ENCODE measurements around the gene PDGFD.

The PDGFD gene

GRCh38 chr11:104164028-104164520, at the start of gene PDGFD:
PDGFD (minus strand) TSS chr11:104164147.
- Histone ChIP-seq H3K27me3 (ENCODE audit: control insufficient read depth in 1 of 2, insufficient read depth in 2 of 2, low read length in 2 of 2) (peaks cover 3 to 9% of the 10 kb centered on the region in 2 donors), H3K36me3 (ENCODE audit: control insufficient read depth in 2 of 2, insufficient read depth in 2 of 2, low read length in 2 of 2) (no peaks in the 10 kb centered on the region), H3K4me3 (ENCODE audit: low read length in 2 of 2) (peak within 1 kb of the TSS; percentile 46 to 69), H3K4me1 (ENCODE audit: control insufficient read depth, insufficient read depth, low read length) (no peaks in the 10 kb centered on the region), H3K9ac (ENCODE audit: low read length in 2 of 2) (no peak within 1 kb of the TSS), H3K9me3 (ENCODE audit: control insufficient read depth in 2 of 2, low read length in 2 of 2) (no peaks in the 10 kb centered on the region), H3K27ac (ENCODE audit: low read length) (no peak within 1 kb of the TSS)

- Histone ChIP-seq H3K4me1 (ENCODE audit: control insufficient read depth, insufficient read depth, low read length) (no peaks in the 10 kb centered on the region), H3K9ac (ENCODE audit: low read length in 2 of 2) (no peak overlapping the region), H3K9me3 (ENCODE audit: control insufficient read depth in 2 of 2, low read length in 2 of 2) (no peaks in the 10 kb centered on the region), H3K4me3 (ENCODE audit: low read length in 2 of 2) (no peak overlapping the region), H3K27ac (ENCODE audit: low read length) (no peak overlapping the region), H3K27me3 (ENCODE audit: control insufficient read depth in 1 of 2, insufficient read depth in 2 of 2, low read length in 2 of 2) (no peaks in the 10 kb centered on the region), H3K36me3 (ENCODE audit: control insufficient read depth in 2 of 2, insufficient read depth in 2 of 2, low read length in 2 of 2) (no peaks in the 10 kb centered on the region)
These were observed 43.0 kb upstream of the PDGFD start for GRCh38 chr11:104206936-104207335.

GRCh38 chr11:104205838-104206237, 41.9 kb upstream of the PDGFD start:
- no peak overlapping the region for H3K4me3 ChIP-seq (ENCODE audit: low read length in 2 of 2)
- H3K36me3 ChIP-seq (ENCODE audit: control insufficient read depth in 2 of 2, insufficient read depth in 2 of 2, low read length in 2 of 2) = no peaks in the 10 kb centered on the region
- no peaks in the 10 kb centered on the region for H3K4me1 ChIP-seq (ENCODE audit: control insufficient read depth, insufficient read depth, low read length)
- H3K27ac ChIP-seq (ENCODE audit: low read length) = no peak overlapping the region
- no peak overlapping the region for H3K9ac ChIP-seq (ENCODE audit: low read length in 2 of 2)
- H3K27me3 ChIP-seq (ENCODE audit: control insufficient read depth in 1 of 2, insufficient read depth in 2 of 2, low read length in 2 of 2) = no peaks in the 10 kb centered on the region
- H3K9me3 ChIP-seq (ENCODE audit: control insufficient read depth in 2 of 2, low read length in 2 of 2) = no peaks in the 10 kb centered on the region

GRCh38 chr11:104200688-104201087, 36.7 kb upstream of the PDGFD start:
- Histone ChIP-seq H3K9me3 (ENCODE audit: control insufficient read depth in 2 of 2, low read length in 2 of 2) (no peaks in the 10 kb centered on the region), H3K27ac (ENCODE audit: low read length) (no peak overlapping the region), H3K4me1 (ENCODE audit: control insufficient read depth, insufficient read depth, low read length) (no peaks in the 10 kb centered on the region), H3K36me3 (ENCODE audit: control insufficient read depth in 2 of 2, insufficient read depth in 2 of 2, low read length in 2 of 2) (no peaks in the 10 kb centered on the region), H3K27me3 (ENCODE audit: control insufficient read depth in 1 of 2, insufficient read depth in 2 of 2, low read length in 2 of 2) (no peaks in the 10 kb centered on the region), H3K4me3 (ENCODE audit: low read length in 2 of 2) (no peak overlapping the region), H3K9ac (ENCODE audit: low read length in 2 of 2) (no peak overlapping the region)

GRCh38 chr11:104199053-104199452, 35.1 kb upstream of the PDGFD start:
- Histone ChIP-seq H3K27ac (ENCODE audit: low read length) (no peak overlapping the region), H3K9ac (ENCODE audit: low read length in 2 of 2) (no peak overlapping the region), H3K27me3 (ENCODE audit: control insufficient read depth in 1 of 2, insufficient read depth in 2 of 2, low read length in 2 of 2) (no peaks in the 10 kb centered on the region), H3K9me3 (ENCODE audit: control insufficient read depth in 2 of 2, low read length in 2 of 2) (no peaks in the 10 kb centered on the region), H3K4me1 (ENCODE audit: control insufficient read depth, insufficient read depth, low read length) (no peaks in the 10 kb centered on the region), H3K4me3 (ENCODE audit: low read length in 2 of 2) (no peak overlapping the region), H3K36me3 (ENCODE audit: control insufficient read depth in 2 of 2, insufficient read depth in 2 of 2, low read length in 2 of 2) (no peaks in the 10 kb centered on the region)

- Histone ChIP-seq H3K9ac (ENCODE audit: low read length in 2 of 2) (no peak overlapping the region), H3K27me3 (ENCODE audit: control insufficient read depth in 1 of 2, insufficient read depth in 2 of 2, low read length in 2 of 2) (no peaks in the 10 kb centered on the region), H3K9me3 (ENCODE audit: control insufficient read depth in 2 of 2, low read length in 2 of 2) (no peaks in the 10 kb centered on the region), H3K36me3 (ENCODE audit: control insufficient read depth in 2 of 2, insufficient read depth in 2 of 2, low read length in 2 of 2) (no peaks in the 10 kb centered on the region), H3K27ac (ENCODE audit: low read length) (no peak overlapping the region), H3K4me3 (ENCODE audit: low read length in 2 of 2) (no peak overlapping the region), H3K4me1 (ENCODE audit: control insufficient read depth, insufficient read depth, low read length) (no peaks in the 10 kb centered on the region)
These were observed 34.6 kb upstream of the PDGFD start for GRCh38 chr11:104198576-104198975.

- H3K9ac ChIP-seq (ENCODE audit: low read length in 2 of 2) = no peak overlapping the region
- H3K27ac ChIP-seq (ENCODE audit: low read length) = no peak overlapping the region
- no peaks in the 10 kb centered on the region for H3K27me3 ChIP-seq (ENCODE audit: control insufficient read depth in 1 of 2, insufficient read depth in 2 of 2, low read length in 2 of 2)
- no peaks in the 10 kb centered on the region for H3K4me1 ChIP-seq (ENCODE audit: control insufficient read depth, insufficient read depth, low read length)
- no peaks in the 10 kb centered on the region for H3K36me3 ChIP-seq (ENCODE audit: control insufficient read depth in 2 of 2, insufficient read depth in 2 of 2, low read length in 2 of 2)
- no peak overlapping the region for H3K4me3 ChIP-seq (ENCODE audit: low read length in 2 of 2)
- no peaks in the 10 kb centered on the region for H3K9me3 ChIP-seq (ENCODE audit: control insufficient read depth in 2 of 2, low read length in 2 of 2)
These were observed 27.2 kb upstream of the PDGFD start for GRCh38 chr11:104191124-104191523.

GRCh38 chr11:104183593-104183992, 19.6 kb upstream of the PDGFD start:
- Histone ChIP-seq H3K27ac (ENCODE audit: low read length) (no peak overlapping the region), H3K9me3 (ENCODE audit: control insufficient read depth in 2 of 2, low read length in 2 of 2) (no peaks in the 10 kb centered on the region), H3K4me1 (ENCODE audit: control insufficient read depth, insufficient read depth, low read length) (no peaks in the 10 kb centered on the region), H3K9ac (ENCODE audit: low read length in 2 of 2) (no peak overlapping the region), H3K36me3 (ENCODE audit: control insufficient read depth in 2 of 2, insufficient read depth in 2 of 2, low read length in 2 of 2) (no peaks in the 10 kb centered on the region), H3K4me3 (ENCODE audit: low read length in 2 of 2) (no peak overlapping the region), H3K27me3 (ENCODE audit: control insufficient read depth in 1 of 2, insufficient read depth in 2 of 2, low read length in 2 of 2) (no peaks in the 10 kb centered on the region)

- Histone ChIP-seq H3K36me3 (ENCODE audit: control insufficient read depth in 2 of 2, insufficient read depth in 2 of 2, low read length in 2 of 2) (no peaks in the 10 kb centered on the region), H3K9me3 (ENCODE audit: control insufficient read depth in 2 of 2, low read length in 2 of 2) (no peaks in the 10 kb centered on the region), H3K27ac (ENCODE audit: low read length) (no peak overlapping the region), H3K4me1 (ENCODE audit: control insufficient read depth, insufficient read depth, low read length) (no peaks in the 10 kb centered on the region), H3K27me3 (ENCODE audit: control insufficient read depth in 1 of 2, insufficient read depth in 2 of 2, low read length in 2 of 2) (peaks cover 0 to 2% of the 10 kb centered on the region in 2 donors), H3K4me3 (ENCODE audit: low read length in 2 of 2) (no peak overlapping the region), H3K9ac (ENCODE audit: low read length in 2 of 2) (no peak overlapping the region)
These were observed 11.8 kb upstream of the PDGFD start for GRCh38 chr11:104175769-104176168.

- Histone ChIP-seq H3K4me3 (ENCODE audit: low read length in 2 of 2) (no peak overlapping the region), H3K9me3 (ENCODE audit: control insufficient read depth in 2 of 2, low read length in 2 of 2) (no peaks in the 10 kb centered on the region), H3K27me3 (ENCODE audit: control insufficient read depth in 1 of 2, insufficient read depth in 2 of 2, low read length in 2 of 2) (peaks cover 0 to 2% of the 10 kb centered on the region in 2 donors), H3K36me3 (ENCODE audit: control insufficient read depth in 2 of 2, insufficient read depth in 2 of 2, low read length in 2 of 2) (no peaks in the 10 kb centered on the region), H3K4me1 (ENCODE audit: control insufficient read depth, insufficient read depth, low read length) (no peaks in the 10 kb centered on the region), H3K9ac (ENCODE audit: low read length in 2 of 2) (no peak overlapping the region), H3K27ac (ENCODE audit: low read length) (no peak overlapping the region)
These were observed 5.1 kb upstream of the PDGFD start for GRCh38 chr11:104169091-104169490.

GRCh38 chr11:104165014-104165413, 1.1 kb upstream of the PDGFD start:
- Histone ChIP-seq H3K27ac (ENCODE audit: low read length) (no peak overlapping the region), H3K4me3 (ENCODE audit: low read length in 2 of 2) (no peak overlapping the region), H3K4me1 (ENCODE audit: control insufficient read depth, insufficient read depth, low read length) (no peaks in the 10 kb centered on the region), H3K36me3 (ENCODE audit: control insufficient read depth in 2 of 2, insufficient read depth in 2 of 2, low read length in 2 of 2) (no peaks in the 10 kb centered on the region), H3K9ac (ENCODE audit: low read length in 2 of 2) (no peak overlapping the region), H3K9me3 (ENCODE audit: control insufficient read depth in 2 of 2, low read length in 2 of 2) (no peaks in the 10 kb centered on the region), H3K27me3 (ENCODE audit: control insufficient read depth in 1 of 2, insufficient read depth in 2 of 2, low read length in 2 of 2) (peaks cover 3 to 9% of the 10 kb centered on the region in 2 donors)

All from stomach smooth muscle (tissue), 2 donors.